BJ (cell line): Measurements from ENCODE around the gene CCSAP. TPM values are rescaled to one million over a fixed set of nuclear protein-coding genes. Genes with fewer than 3 reads are reported as not detected.
A peak's percentile ranks its signal among the peaks of the same experiment; 100 is the strongest.

Source experiments
- CTCF ChIA-PET: fragments of 350-600 bp; formaldehyde crosslinking; extraction: SDS; loops from one replicate; lab custom pipeline; 2021; ENCODE audit warnings: antibody characterized with exemption, inconsistent platforms; lab: Yijun Ruan, JAX
- POLR2A ChIA-PET: fragments of 300-600 bp; sonication (Branson Sonifier 250); formaldehyde crosslinking; extraction: SDS; loops from one replicate; lab custom pipeline; 2021; ENCODE audit warnings: antibody characterized with exemption; lab: Charles Lee
- DNase-seq: peaks from one replicate; pipeline ENCODE4 v3.0.0-alpha.2; 2011; ENCODE audit warnings: low read depth
- H3K27me3 ChIP-seq: 2 replicates; pipeline ENCODE4 v1.6.0; 2011; ENCODE audit warnings: low read length; ENCODE audit not compliant: control insufficient read depth, insufficient read depth
- H3K36me3 ChIP-seq: 2 replicates; pipeline ENCODE4 v1.5.1; 2011; ENCODE audit warnings: low read length; ENCODE audit not compliant: control insufficient read depth, insufficient read depth
- H3K4me3 ChIP-seq: 2 replicates; pipeline ENCODE4 v1.5.1; 2011; ENCODE audit warnings: low read depth, mild to moderate bottlenecking, control low read depth, low read length
- CTCF ChIP-seq: IDR thresholded peaks from 2 replicates; pipeline ENCODE4 v1.5.1; 2011; ENCODE audit warnings: low read depth, mild to moderate bottlenecking, control low read depth, inconsistent platforms, low read length, moderate library complexity; ENCODE audit not compliant: insufficient read depth
- polyA plus RNA-seq: library from polyadenylated mRNA; depleted of rRNA; stranded (reverse); fragments of >200 nt; gene quantifications from 2 replicates; pipeline ENCODE4 v1.2.3, GENCODE V29; 2011

Gene CCSAP
- polyA plus RNA-seq, 1 experiment: 1.4 TPM

GRCh38 chr1:229347528-229347927 is 4.7 kb upstream of the CCSAP start:
- ChIA-PET POLR2A (no interaction called here), CTCF (interaction anchor here (1.3 kb wide), 1 partner anchor 25 kb away, joined by 4 read pairs; no protein-coding TSS in a partner anchor)
- H3K27me3 ChIP-seq: no peaks in the 10 kb centered on the region
- no peak for DNase-seq
- no peaks in the 10 kb centered on the region for H3K36me3 ChIP-seq
- H3K4me3 ChIP-seq: no peak overlapping the region
- no peak for TF ChIP-seq CTCF

DNA sequence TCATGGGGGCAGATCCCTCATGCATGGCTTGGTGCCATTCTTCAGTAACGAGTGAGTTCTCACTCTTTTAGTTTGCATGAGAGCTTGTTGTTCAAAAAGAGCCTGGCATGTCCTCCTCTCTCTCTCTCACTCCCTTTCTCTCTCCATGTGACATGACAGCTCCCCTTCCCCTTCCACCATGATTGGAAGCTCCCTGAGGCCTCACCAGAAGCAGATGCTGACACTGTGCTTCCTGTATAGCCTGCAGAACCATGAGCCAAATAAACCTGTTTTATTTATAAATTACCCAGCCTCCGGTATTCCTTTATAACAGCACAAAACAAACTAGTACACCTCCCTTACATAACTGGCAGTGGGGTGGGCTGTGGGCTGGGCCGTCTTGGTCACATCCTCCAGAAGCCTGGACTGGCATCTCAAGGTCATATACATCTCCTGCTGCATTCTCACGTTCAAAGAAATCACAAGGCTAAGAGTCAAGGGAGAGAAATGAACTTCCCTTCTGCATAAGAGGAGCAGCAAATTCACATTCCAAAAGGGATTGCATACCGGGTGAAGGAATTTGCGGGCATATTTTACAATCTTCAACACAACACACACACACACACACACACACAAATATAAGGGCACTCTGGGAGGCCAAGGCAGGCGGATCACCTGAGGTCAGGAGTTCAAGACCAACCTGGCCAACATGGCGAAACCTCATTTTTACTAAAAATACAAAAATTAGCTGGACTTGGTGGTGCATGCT is 2.3 kb upstream of the CCSAP start:
- ChIA-PET CTCF (interaction anchor here (0.9 kb wide), 1 partner anchor 131 kb away, joined by 3 read pairs; no protein-coding TSS in a partner anchor), POLR2A (no interaction called here)
- DNase-seq: no peak

GRCh38 chr1:229344139-229344538 is 1.3 kb upstream of the CCSAP start:
- TF ChIP-seq CTCF: no peak
- Histone ChIP-seq H3K36me3 (no peaks in the 10 kb centered on the region), H3K4me3 (no peak overlapping the region), H3K27me3 (no peaks in the 10 kb centered on the region)
- ChIA-PET CTCF (interaction anchor here (1.6 kb wide), 1 partner anchor 30 kb away, joined by 3 read pairs; no protein-coding TSS in a partner anchor), POLR2A (no interaction called here)
- DNase-seq: no peak

More for the DNA sequence above, 2.3 kb upstream of the CCSAP start:
- no peak for TF ChIP-seq CTCF
- Histone ChIP-seq H3K27me3 (no peaks in the 10 kb centered on the region), H3K36me3 (no peaks in the 10 kb centered on the region), H3K4me3 (no peak overlapping the region)

GRCh38 chr1:229341774-229342655 is 832 bp downstream of the CCSAP start:
- POLR2A ChIA-PET: no interaction called here

More at GRCh38 chr1:229341774-229342655, 832 bp downstream of the CCSAP start:
- no peak for TF ChIP-seq CTCF
- CTCF ChIA-PET: interaction anchor here (0.6 kb wide), 1 partner anchor 140 kb away, joined by 3 read pairs; no protein-coding TSS in a partner anchor
- no peak for DNase-seq
- Histone ChIP-seq H3K4me3 (peak overlapping the region; percentile 94), H3K36me3 (no peaks in the 10 kb centered on the region), H3K27me3 (no peaks in the 10 kb centered on the region)
